Measurements from ENCODE around the gene CDK18.

The CDK18 gene

GRCh38 chr1:205545001-205545919, 40.8 kb downstream of the CDK18 start:
- TF ChIP-seq TAF1 (IDR thresholded peaks at IDR 0.05; ENCODE audit: borderline replicate concordance, insufficient read depth, low read length) = no peak

- no peak for TF ChIP-seq SIN3A (IDR thresholded peaks at IDR 0.05; ENCODE audit: borderline replicate concordance, insufficient read depth, low read length)
These were observed 41.5 kb downstream of the CDK18 start for GRCh38 chr1:205545991-205546390.

- TF ChIP-seq REST (IDR thresholded peaks at IDR 0.05; ENCODE audit: insufficient read depth in 1 of 2, low read depth in 2 of 2, low read length in 2 of 2) (no peak), POLR2AphosphoS5 (IDR thresholded peaks at IDR 0.05; ENCODE audit: low read depth, low read length) (no peak), TAF1 (IDR thresholded peaks at IDR 0.05; ENCODE audit: borderline replicate concordance, insufficient read depth, low read length) (no peak), FOXP2 (optimal IDR thresholded peaks at IDR 0.05; ENCODE audit: borderline replicate concordance, extremely low read depth, extremely low read length, insufficient read depth) (no peak), SIN3A (IDR thresholded peaks at IDR 0.05; ENCODE audit: borderline replicate concordance, insufficient read depth, low read length) (no peak)
These were observed 42.1 kb downstream of the CDK18 start for GRCh38 chr1:205546541-205546940.

- TF ChIP-seq REST (IDR thresholded peaks at IDR 0.05; ENCODE audit: insufficient read depth in 1 of 2, low read depth in 2 of 2, low read length in 2 of 2) (no peak), TAF1 (IDR thresholded peaks at IDR 0.05; ENCODE audit: borderline replicate concordance, insufficient read depth, low read length) (no peak), POLR2AphosphoS5 (IDR thresholded peaks at IDR 0.05; ENCODE audit: low read depth, low read length) (no peak), SIN3A (IDR thresholded peaks at IDR 0.05; ENCODE audit: borderline replicate concordance, insufficient read depth, low read length) (no peak), FOXP2 (optimal IDR thresholded peaks at IDR 0.05; ENCODE audit: borderline replicate concordance, extremely low read depth, extremely low read length, insufficient read depth) (no peak)
These were observed 43.7 kb downstream of the CDK18 start for GRCh38 chr1:205547936-205548827.

GRCh38 chr1:205554026-205554811, 49.8 kb downstream of the CDK18 start:
- no peak for TF ChIP-seq TAF1 (IDR thresholded peaks at IDR 0.05; ENCODE audit: borderline replicate concordance, insufficient read depth, low read length)
- no peak for TF ChIP-seq SIN3A (IDR thresholded peaks at IDR 0.05; ENCODE audit: borderline replicate concordance, insufficient read depth, low read length)
- no peak for TF ChIP-seq POLR2AphosphoS5 (IDR thresholded peaks at IDR 0.05; ENCODE audit: low read depth, low read length)
- no peak for TF ChIP-seq REST (IDR thresholded peaks at IDR 0.05; ENCODE audit: insufficient read depth in 1 of 2, low read depth in 2 of 2, low read length in 2 of 2)
- no peak for TF ChIP-seq FOXP2 (optimal IDR thresholded peaks at IDR 0.05; ENCODE audit: borderline replicate concordance, extremely low read depth, extremely low read length, insufficient read depth)

Measured in PFSK-1 (cell line).